WI38 (cell line): ENCODE data around the gene OLFML2B.

Experiments used
- H3K4me3 ChIP-seq: 2 replicates; pipeline ENCODE4 v1.5.1; 2011; ENCODE audit warnings: low read depth, mild to moderate bottlenecking, control low read depth, low read length
- TF ChIP-seq, protein P1 (sequence below): IDR thresholded peaks from 2 replicates; pipeline ENCODE4 v1.5.1; 2012; ENCODE audit warnings: low read depth, mild to moderate bottlenecking, control low read depth, low read length

Gene OLFML2B

DNA sequence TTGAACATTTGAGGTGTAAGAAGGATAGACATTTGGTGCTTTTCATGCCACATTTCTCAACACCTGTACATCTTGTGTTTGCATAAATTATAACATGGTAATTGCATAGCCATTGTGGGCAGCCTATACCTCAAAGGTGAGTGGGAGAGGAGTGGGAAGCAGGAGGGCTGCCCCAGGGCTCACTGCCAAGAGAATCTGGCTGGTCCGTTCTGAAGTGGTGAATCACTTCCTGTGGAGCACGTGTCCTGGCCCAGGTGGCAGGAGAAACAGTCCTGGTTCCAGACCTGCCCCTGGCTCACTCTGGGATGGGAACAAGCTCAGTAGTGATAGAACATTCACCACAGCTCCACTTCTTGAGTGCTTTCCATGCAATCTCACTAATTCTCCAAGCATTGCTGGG is 11.6 kb upstream of the OLFML2B start:
- TF ChIP-seq, protein P1, sequence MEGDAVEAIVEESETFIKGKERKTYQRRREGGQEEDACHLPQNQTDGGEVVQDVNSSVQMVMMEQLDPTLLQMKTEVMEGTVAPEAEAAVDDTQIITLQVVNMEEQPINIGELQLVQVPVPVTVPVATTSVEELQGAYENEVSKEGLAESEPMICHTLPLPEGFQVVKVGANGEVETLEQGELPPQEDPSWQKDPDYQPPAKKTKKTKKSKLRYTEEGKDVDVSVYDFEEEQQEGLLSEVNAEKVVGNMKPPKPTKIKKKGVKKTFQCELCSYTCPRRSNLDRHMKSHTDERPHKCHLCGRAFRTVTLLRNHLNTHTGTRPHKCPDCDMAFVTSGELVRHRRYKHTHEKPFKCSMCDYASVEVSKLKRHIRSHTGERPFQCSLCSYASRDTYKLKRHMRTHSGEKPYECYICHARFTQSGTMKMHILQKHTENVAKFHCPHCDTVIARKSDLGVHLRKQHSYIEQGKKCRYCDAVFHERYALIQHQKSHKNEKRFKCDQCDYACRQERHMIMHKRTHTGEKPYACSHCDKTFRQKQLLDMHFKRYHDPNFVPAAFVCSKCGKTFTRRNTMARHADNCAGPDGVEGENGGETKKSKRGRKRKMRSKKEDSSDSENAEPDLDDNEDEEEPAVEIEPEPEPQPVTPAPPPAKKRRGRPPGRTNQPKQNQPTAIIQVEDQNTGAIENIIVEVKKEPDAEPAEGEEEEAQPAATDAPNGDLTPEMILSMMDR = no peak
- no peak overlapping the region for H3K4me3 ChIP-seq

DNA sequence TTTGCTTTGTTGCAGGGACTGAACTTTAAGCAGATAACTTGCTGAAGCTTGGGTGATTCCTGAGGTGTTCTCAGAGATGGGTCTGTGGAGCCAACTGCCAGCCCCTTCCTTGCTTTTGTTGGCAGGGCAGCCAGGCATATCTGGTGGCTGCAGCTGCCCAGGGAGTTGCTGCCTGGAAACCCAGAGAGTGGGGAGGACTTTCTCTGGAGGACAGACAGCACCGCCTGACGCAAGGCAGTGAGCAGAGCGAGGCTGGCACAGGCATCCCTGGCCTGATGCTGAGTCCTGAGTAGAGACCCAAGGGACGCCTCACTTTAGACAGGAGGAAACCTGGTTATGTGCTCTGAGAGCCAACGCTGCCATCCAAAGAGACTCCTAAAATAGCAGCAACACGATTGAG is 9.8 kb upstream of the OLFML2B start:
- TF ChIP-seq, protein P1 = no peak
- no peak overlapping the region for H3K4me3 ChIP-seq

GRCh38 chr1:162030759-162031280 is 7.2 kb upstream of the OLFML2B start:
- TF ChIP-seq, protein P1 = no peak
- no peak overlapping the region for H3K4me3 ChIP-seq

- H3K4me3 ChIP-seq = no peak overlapping the region
- TF ChIP-seq, protein P1 = no peak
Observed at GRCh38 chr1:162029157-162029556, 5.5 kb upstream of the OLFML2B start.

- TF ChIP-seq, protein P1 = no peak
- H3K4me3 ChIP-seq = no peak overlapping the region
Observed at GRCh38 chr1:162028726-162029125, 5.1 kb upstream of the OLFML2B start.

DNA sequence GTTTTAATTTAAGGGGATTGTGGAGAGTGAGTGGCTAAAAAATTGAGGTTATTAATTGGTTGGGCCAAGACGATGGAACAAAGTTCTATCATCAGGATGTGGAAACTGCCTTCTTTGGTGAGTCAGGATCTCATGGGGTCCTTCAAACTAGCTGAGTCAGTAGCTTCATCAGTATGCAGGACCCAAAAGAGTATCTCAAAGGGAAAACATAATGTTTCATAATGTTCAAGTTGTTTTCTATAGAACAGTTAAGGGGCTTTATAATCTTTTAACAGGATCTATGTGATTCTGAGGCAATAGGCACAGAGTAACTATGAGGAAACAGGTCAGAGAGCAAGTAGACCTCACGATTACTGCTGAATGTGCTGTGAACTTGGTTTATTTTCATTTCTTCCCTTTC is 3.2 kb upstream of the OLFML2B start:
- H3K4me3 ChIP-seq = no peak overlapping the region

DNA sequence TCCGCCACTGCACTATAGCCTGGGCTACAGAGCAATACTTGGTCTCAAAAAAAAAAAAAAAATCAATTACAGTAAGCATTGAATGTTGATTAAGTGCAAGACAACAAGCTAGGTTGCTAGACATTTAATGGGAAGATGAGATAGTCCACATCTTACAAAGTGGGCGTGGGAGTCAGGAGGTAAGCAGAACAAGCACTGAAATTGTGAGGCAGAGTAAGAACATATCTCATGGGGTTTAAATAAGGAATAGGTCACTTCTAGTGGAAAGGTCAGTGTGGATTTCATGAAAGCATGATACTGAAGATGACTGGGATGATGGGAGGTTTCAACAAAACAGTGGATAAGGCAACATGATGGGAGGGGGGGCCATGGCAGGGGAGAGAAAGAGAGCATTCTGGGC is 1.9 kb upstream of the OLFML2B start:
- no peak overlapping the region for H3K4me3 ChIP-seq
- TF ChIP-seq, protein P1 = no peak

More for the DNA sequence above, 3.2 kb upstream of the OLFML2B start:
- TF ChIP-seq, protein P1 = no peak
